GM19395 (cell line): ENCODE results near the gene HMCN2.

Experiments used
- ATAC-seq: cut with Tn5 transposase; IDR thresholded peaks from one replicate; pipeline ENCODE4 v1.9.1; 2021; ENCODE audit warnings: mild to moderate bottlenecking, moderate library complexity; ENCODE audit not compliant: unreplicated experiment

Gene HMCN2

GRCh38 chr9:130288926-130289690, 23.5 kb downstream of the HMCN2 start:
- ATAC-seq: no peak

GRCh38 chr9:130289711-130290241, 24.2 kb downstream of the HMCN2 start:
- no peak for ATAC-seq

- no peak for ATAC-seq
Observed at GRCh38 chr9:130290291-130291181, 25.0 kb downstream of the HMCN2 start.

GRCh38 chr9:130291474-130291873, 25.9 kb downstream of the HMCN2 start:
- no peak for ATAC-seq

GRCh38 chr9:130292106-130292505, 26.5 kb downstream of the HMCN2 start:
- no peak for ATAC-seq

- no peak for ATAC-seq
Observed at GRCh38 chr9:130294664-130295063, 29.1 kb downstream of the HMCN2 start.

GRCh38 chr9:130295431-130295830, 29.9 kb downstream of the HMCN2 start:
- ATAC-seq: no peak

GRCh38 chr9:130295945-130296782, 30.6 kb downstream of the HMCN2 start:
- no peak for ATAC-seq

GRCh38 chr9:130296783-130297055, 31.2 kb downstream of the HMCN2 start:
- no peak for ATAC-seq

GRCh38 chr9:130297371-130297770, 31.8 kb downstream of the HMCN2 start:
- ATAC-seq: no peak

GRCh38 chr9:130298662-130299279, 33.2 kb downstream of the HMCN2 start:
- no peak for ATAC-seq

GRCh38 chr9:130299785-130300615, 34.4 kb downstream of the HMCN2 start:
- no peak for ATAC-seq

GRCh38 chr9:130300739-130301138, 35.2 kb downstream of the HMCN2 start:
- ATAC-seq: no peak

- ATAC-seq: no peak
Observed at GRCh38 chr9:130301483-130302286, 36.1 kb downstream of the HMCN2 start.

GRCh38 chr9:130302785-130303612, 37.4 kb downstream of the HMCN2 start:
- ATAC-seq: no peak

GRCh38 chr9:130303613-130304055, 38.1 kb downstream of the HMCN2 start:
- no peak for ATAC-seq

GRCh38 chr9:130304116-130304515, 38.6 kb downstream of the HMCN2 start:
- ATAC-seq: no peak

GRCh38 chr9:130304643-130305042, 39.1 kb downstream of the HMCN2 start:
- no peak for ATAC-seq
